ENCODE measurements around the gene TTI1. TPM values are rescaled to one million over a fixed set of nuclear protein-coding genes. Genes with fewer than 3 reads are reported as not detected.

Gene TTI1
- total RNA-seq, 1 experiment from 2014 or later: 26.9 TPM

- TF ChIP-seq MAX (IDR thresholded peaks at IDR 0.05) (no peak), ZFX (IDR thresholded peaks at IDR 0.05) (no peak)
- TF ChIP-seq, protein P1, sequence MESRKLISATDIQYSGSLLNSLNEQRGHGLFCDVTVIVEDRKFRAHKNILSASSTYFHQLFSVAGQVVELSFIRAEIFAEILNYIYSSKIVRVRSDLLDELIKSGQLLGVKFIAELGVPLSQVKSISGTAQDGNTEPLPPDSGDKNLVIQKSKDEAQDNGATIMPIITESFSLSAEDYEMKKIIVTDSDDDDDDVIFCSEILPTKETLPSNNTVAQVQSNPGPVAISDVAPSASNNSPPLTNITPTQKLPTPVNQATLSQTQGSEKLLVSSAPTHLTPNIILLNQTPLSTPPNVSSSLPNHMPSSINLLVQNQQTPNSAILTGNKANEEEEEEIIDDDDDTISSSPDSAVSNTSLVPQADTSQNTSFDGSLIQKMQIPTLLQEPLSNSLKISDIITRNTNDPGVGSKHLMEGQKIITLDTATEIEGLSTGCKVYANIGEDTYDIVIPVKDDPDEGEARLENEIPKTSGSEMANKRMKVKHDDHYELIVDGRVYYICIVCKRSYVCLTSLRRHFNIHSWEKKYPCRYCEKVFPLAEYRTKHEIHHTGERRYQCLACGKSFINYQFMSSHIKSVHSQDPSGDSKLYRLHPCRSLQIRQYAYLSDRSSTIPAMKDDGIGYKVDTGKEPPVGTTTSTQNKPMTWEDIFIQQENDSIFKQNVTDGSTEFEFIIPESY (IDR thresholded peaks at IDR 0.05; ENCODE audit: extremely low read depth, insufficient replicate concordance, low read length): no peak
Measured at GRCh38 chr20:37986044-37986858, 47.0 kb downstream of the TTI1 start (continued).

DNA sequence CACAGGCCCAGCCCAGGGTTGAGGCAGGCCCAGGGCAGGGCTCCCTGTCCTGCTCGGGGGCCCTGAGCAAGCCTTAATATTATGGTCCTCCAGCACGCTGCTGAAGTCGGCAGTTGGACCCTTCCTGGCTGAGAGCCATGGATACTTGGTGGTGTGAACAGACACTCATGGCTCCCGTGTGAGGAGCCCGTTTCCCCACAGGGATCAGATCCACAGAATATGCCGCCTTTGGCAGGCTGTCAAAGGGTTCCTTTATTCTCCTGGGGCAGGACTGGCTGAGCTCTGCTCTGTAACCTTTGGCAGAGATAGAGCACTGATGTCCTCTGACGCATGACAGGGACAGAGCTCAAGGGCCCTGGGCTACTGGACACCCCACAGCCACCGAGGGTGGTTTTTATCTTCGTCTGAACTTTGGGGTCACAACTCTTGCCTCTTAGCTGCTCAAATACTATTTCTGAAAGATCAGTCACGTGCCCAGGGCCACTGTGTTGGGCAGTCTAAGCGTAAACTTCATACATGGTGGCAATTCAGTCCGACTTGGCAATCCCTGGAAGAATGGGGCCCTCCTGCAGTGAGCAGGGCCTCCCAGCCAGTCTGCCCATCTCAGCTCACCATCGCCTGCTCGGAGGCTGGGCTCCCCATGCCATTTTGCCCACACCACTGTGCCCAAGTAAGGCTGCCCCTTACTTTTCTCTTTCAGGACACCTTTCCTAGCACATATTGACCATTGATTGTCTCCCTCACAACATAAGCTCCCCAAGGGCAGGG lies 49.1 kb downstream of the TTI1 start:
- ATAC-seq: no peak
- ChIA-PET CTCF (interaction anchor here (1.1 kb wide), 1 partner anchor 9 kb away, joined by 5 read pairs; no protein-coding TSS in a partner anchor), POLR2A (no interaction called here), RAD21 (ENCODE audit: low non-redundant PET in 1 of 2, low total read pairs in 2 of 2, uncharacterized antibody in 2 of 2, unreplicated experiment in 2 of 2) (no interaction called here)
- Histone ChIP-seq H3K4me1 (ENCODE audit: control insufficient read depth in 1 of 2, insufficient read depth in 2 of 2, low read length in 2 of 2) (no peaks in the 10 kb centered on the region), H2AFZ (ENCODE audit: low read depth, low read length, poor library complexity, severe bottlenecking) (no peak overlapping the region), H3K27me3 (ENCODE audit: insufficient read depth, low read length) (no peaks in the 10 kb centered on the region), H3K9ac (ENCODE audit: low read length) (no peak overlapping the region), H3K9me3 (ENCODE audit: control insufficient read depth in 1 of 2, insufficient read depth in 1 of 2, low read depth in 1 of 2, low read length in 2 of 2) (no peaks in the 10 kb centered on the region), H4K20me1 (ENCODE audit: insufficient read depth) (no peaks in the 10 kb centered on the region), H3K36me3 (ENCODE audit: control insufficient read depth in 1 of 2, insufficient read depth in 2 of 2, low read length in 2 of 2) (peaks cover 10 to 32% of the 10 kb centered on the region in 2 experiments), H3K4me2 (ENCODE audit: low read length) (no peak overlapping the region), H3K9me2 (ENCODE audit: insufficient read depth) (no peaks in the 10 kb centered on the region), H3K79me2 (ENCODE audit: insufficient read depth, low read length) (no peaks in the 10 kb centered on the region), H3K27ac (ENCODE audit: low read depth, low read length) (no peak overlapping the region), H3K4me3 (replicated peaks in 1 of 2; ENCODE audit: low read depth in 1 of 2, low read length in 2 of 2) (no peak overlapping the region)
- no peak for TF ChIP-seq SRF (IDR thresholded peaks at IDR 0.05; ENCODE audit: low read depth)
- TF ChIP-seq RAD21 (IDR thresholded peaks at IDR 0.05; ENCODE audit: low read depth): no peak
- TF ChIP-seq ZFX (IDR thresholded peaks at IDR 0.05): no peak
- no peak for TF ChIP-seq TCF7L2 (IDR thresholded peaks at IDR 0.05; ENCODE audit: borderline replicate concordance, extremely low read depth, insufficient read depth, insufficient read length)
- TF ChIP-seq EGR1 (IDR thresholded peaks at IDR 0.05; ENCODE audit: low read depth): no peak
- no peak for TF ChIP-seq FOSL1 (IDR thresholded peaks at IDR 0.05; ENCODE audit: low read depth)
- TF ChIP-seq ZNF274 (IDR thresholded peaks at IDR 0.05; ENCODE audit: low read depth, low read length): no peak
- no peak for TF ChIP-seq MAX (IDR thresholded peaks at IDR 0.05)
- no peak for TF ChIP-seq ELF1 (IDR thresholded peaks at IDR 0.05; ENCODE audit: borderline replicate concordance, low read depth)
- TF ChIP-seq REST (IDR thresholded peaks at IDR 0.05; ENCODE audit: low read depth): no peak
- TF ChIP-seq, protein P1 (IDR thresholded peaks at IDR 0.05; ENCODE audit: extremely low read depth, insufficient replicate concordance, low read length): no peak
- TF ChIP-seq CBX3 (IDR thresholded peaks at IDR 0.05; ENCODE audit: low read depth): no peak
- DNase-seq (ENCODE audit: low read depth, low spot score): no peak
- no TSS peak for BruUV-seq (replicated peaks)
- intact Hi-C loops (cut with micrococcal nuclease): no loop called here
